CD4-positive, alpha-beta T cell treated with Interleukin-4 for 4 hours (primary cell): ENCODE results near the gene CAPZA2.
"Not testable (repeated sequence)": the region's sequence is repeated elsewhere in the genome, so short reads cannot be mapped to it uniquely, and the experiment has no call there.

Experiments
- DNase-seq: peaks from one replicate; pipeline ENCODE4 v3.0.0-alpha.2; 2020

Gene CAPZA2

DNA sequence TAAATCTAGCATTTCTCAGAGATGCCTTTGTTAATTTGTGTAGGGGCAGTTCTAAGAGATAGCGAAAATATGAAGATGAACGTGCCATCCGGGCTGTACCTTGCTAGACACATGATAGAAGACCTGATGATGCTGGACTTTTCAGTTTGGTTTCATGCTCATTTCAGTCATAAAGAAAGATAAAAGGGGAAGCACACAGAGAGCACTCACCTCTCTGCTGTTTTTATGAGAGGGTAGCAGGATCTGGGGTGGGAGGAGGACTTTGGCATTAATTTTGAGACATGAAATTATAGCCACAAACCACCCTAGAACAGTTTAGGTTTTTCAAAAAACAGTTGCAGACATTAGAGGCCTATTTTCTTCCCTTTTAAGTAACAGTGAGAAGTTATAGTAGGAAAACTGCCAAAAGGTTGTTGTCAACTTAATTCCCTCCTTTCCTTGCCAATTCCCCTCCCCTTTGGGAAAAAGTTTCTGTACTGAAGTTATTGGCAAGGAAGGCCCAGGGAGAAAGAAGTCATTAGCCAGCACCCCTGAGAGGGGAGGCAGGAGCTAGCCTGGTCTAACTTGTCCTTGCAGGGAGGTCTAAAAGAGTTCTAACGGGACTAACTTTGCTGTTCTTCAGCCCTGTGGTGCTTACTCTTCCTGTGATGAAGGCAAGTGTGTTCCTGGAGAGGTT lies 93.6 kb downstream of the CAPZA2 start:
- DNase-seq, result no peak

DNA sequence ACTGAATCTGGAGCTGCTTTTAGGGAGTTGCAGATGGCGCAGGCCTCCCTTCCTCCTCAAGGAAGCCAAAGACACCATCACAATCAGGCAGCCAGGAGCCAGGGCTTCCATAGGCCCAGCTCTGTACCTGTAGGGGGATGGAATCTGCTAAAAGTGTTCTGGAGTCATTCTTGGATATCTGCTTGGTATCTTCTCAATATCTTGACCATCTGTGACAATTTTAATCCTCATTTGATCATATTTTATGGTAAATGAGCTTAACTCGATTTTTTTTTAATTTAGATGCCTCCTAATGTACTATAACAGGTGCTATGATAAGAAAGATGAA lies 94.1 kb downstream of the CAPZA2 start:
- no peak for DNase-seq

- no peak for DNase-seq
These were observed 95.5 kb downstream of the CAPZA2 start for GRCh38 chr7:116957874-116958273.

DNA sequence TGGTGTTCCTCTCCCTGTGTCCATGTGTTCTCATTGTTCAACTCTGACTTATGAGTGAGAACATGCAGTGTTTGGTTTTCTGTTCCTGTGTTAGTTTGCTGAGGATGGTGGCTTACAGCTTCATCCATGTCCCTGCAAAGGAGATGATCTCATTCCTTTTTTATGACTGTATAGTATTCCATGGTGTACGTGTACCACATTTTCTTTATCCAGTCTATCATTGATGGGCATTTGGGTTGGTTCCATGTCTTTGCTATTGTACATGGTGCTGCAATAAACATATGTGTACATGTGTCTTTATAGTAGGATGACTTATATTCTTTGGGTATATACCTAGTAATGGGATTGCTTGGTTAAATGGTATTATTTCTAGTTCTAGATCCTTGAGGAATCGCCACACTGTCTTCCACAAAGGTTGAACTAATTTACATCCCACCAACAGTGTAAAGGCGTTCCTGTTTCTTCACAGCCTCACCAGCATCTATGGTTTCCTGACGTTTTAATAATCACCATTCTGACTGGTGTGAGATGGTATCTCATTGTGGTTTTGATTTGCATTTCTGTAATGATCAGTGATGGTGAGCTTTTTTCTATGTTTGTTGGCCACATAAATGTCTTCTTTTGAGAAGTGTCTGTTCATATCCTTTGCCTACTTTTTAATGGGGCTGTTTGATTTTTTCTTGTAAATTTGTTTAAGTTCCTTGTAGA lies 99.7 kb downstream of the CAPZA2 start:
- peak; percentile 30 for DNase-seq

- DNase-seq, result no peak
These were observed 100.8 kb downstream of the CAPZA2 start for GRCh38 chr7:116963234-116963633.

GRCh38 chr7:116966601-116967000 lies 104.2 kb downstream of the CAPZA2 start:
- DNase-seq, result no peak

GRCh38 chr7:116967254-116967922 lies 105.0 kb downstream of the CAPZA2 start:
- DNase-seq, result no peak

GRCh38 chr7:116967983-116968382 lies 105.6 kb downstream of the CAPZA2 start:
- DNase-seq, result no peak

GRCh38 chr7:116968631-116969030 lies 106.2 kb downstream of the CAPZA2 start:
- DNase-seq, result no peak

DNA sequence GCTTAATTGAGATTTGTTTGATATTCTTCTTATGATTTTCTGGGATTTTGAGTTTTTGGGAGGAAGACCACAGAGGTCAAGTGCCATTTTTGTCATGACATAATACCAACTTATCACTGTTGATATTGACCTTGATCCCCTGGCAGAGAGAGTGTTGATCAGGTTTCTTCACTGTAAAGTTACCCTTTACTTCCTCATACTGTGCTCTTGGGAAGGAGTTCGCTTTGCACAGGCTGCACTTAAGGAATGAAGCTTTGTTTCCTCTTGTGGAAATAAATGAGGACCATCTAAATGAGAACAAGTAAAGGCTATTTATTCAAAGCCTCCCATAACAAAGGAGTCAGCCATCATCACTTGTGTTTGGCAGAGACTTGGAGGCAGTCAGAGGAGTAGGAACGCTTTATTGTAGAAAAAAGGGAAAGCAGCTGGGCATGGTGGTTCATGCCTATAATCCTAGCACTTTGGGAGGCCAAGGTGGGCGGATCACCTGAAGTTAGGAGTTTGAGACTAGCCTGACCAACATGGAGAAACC lies 107.0 kb downstream of the CAPZA2 start:
- DNase-seq, result no peak

DNA sequence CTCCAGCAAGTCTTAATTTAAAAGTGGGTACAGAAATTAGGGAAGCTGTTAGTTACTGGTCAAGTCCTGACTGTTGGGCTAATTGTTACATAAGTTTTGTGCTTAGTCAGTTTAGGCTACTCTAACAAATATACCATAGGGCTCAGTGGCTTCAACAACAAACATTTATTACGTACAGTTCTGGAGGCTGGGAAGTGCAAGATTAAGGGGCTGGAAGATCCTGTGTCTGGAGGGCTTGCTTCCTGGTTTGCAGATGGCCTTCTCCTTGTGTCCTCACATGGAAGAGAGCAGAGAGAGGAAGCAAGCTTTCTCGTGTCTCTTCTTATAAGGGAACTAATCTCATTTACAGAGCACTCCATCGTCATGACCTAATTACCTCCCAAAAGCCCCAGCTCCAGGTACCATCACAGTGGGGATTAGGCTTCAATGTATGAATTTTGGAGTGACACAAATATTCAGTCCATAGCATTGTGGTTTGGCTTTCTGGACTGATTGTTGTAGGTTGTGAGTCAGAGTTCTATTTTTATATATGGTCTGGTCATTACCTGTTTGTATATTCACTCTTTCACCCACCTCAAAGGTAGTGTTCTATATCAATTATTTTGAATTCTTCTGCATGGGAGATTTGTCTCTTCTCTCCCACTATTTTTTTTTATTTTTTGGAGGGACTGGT lies 108.0 kb downstream of the CAPZA2 start:
- DNase-seq, result no peak

DNA sequence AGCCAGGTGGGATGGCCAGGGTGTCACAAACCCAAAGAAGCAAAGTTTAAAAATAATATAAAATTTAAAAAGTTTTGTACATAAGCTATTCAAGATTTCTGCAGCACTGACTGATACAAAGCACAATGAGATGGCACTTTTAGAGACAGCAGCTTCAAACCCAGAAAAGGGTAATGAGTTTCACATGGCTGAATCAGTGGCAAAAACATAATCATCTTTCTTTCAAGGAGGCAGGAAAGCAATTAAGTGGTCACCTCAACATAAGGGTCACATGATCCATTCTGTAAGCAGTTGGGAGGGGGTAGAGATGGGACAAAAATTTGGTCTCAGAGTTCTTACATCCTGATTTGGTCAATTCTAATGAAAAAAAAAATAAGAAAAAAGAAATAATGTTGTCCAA lies 108.8 kb downstream of the CAPZA2 start:
- not testable (repeated sequence) for DNase-seq
